GM18861 (cell line): ENCODE measurements around the gene GRIK3.
"Not testable (repeated sequence)": the region's sequence is repeated elsewhere in the genome, so short reads cannot be mapped to it uniquely, and the experiment has no call there.

Experiments used
- ATAC-seq: cut with Tn5 transposase; IDR thresholded peaks from one replicate; pipeline ENCODE4 v1.9.1; 2021; ENCODE audit not compliant: unreplicated experiment

The GRIK3 gene

GRCh38 chr1:37034121-37035013, at the start of gene GRIK3:
Gene GRIK3, minus strand, starts transcription at chr1:37034515. Its CDS starts 407 bp downstream, at chr1:37034108.
- ATAC-seq, result no peak

- no peak for ATAC-seq
Observed at GRCh38 chr1:37084013-37084412, 49.7 kb upstream of the GRIK3 start.

- ATAC-seq, result no peak
Observed at GRCh38 chr1:37083603-37084002, 49.3 kb upstream of the GRIK3 start.

GRCh38 chr1:37080296-37080986, 46.1 kb upstream of the GRIK3 start:
- ATAC-seq, result not testable (repeated sequence)

GRCh38 chr1:37078866-37079265, 44.6 kb upstream of the GRIK3 start:
- no peak for ATAC-seq

GRCh38 chr1:37076168-37076567, 41.9 kb upstream of the GRIK3 start:
- no peak for ATAC-seq

- ATAC-seq, result no peak
Observed at GRCh38 chr1:37073854-37074379, 39.6 kb upstream of the GRIK3 start.

- ATAC-seq, result no peak
Observed at GRCh38 chr1:37073152-37073853, 39.0 kb upstream of the GRIK3 start.

- ATAC-seq, result no peak
Observed at GRCh38 chr1:37071829-37072228, 37.5 kb upstream of the GRIK3 start.

GRCh38 chr1:37070126-37070525, 35.8 kb upstream of the GRIK3 start:
- ATAC-seq, result no peak

- no peak for ATAC-seq
Observed at GRCh38 chr1:37069406-37069805, 35.1 kb upstream of the GRIK3 start.

- no peak for ATAC-seq
Observed at GRCh38 chr1:37068897-37069296, 34.6 kb upstream of the GRIK3 start.

GRCh38 chr1:37068260-37068659, 33.9 kb upstream of the GRIK3 start:
- ATAC-seq, result no peak

- ATAC-seq, result no peak
Observed at GRCh38 chr1:37064039-37064438, 29.7 kb upstream of the GRIK3 start.

- ATAC-seq, result no peak
Observed at GRCh38 chr1:37059346-37059745, 25.0 kb upstream of the GRIK3 start.

GRCh38 chr1:37058424-37058988, 24.2 kb upstream of the GRIK3 start:
- no peak for ATAC-seq

GRCh38 chr1:37056325-37056724, 22.0 kb upstream of the GRIK3 start:
- ATAC-seq, result no peak

GRCh38 chr1:37055631-37056030, 21.3 kb upstream of the GRIK3 start:
- ATAC-seq, result no peak

GRCh38 chr1:37053173-37053572, 18.9 kb upstream of the GRIK3 start:
- no peak for ATAC-seq

GRCh38 chr1:37052120-37052519, 17.8 kb upstream of the GRIK3 start:
- no peak for ATAC-seq

- ATAC-seq, result no peak
Observed at GRCh38 chr1:37051346-37051745, 17.0 kb upstream of the GRIK3 start.
